ENCODE results near the gene NOL12.

Gene NOL12

DNA sequence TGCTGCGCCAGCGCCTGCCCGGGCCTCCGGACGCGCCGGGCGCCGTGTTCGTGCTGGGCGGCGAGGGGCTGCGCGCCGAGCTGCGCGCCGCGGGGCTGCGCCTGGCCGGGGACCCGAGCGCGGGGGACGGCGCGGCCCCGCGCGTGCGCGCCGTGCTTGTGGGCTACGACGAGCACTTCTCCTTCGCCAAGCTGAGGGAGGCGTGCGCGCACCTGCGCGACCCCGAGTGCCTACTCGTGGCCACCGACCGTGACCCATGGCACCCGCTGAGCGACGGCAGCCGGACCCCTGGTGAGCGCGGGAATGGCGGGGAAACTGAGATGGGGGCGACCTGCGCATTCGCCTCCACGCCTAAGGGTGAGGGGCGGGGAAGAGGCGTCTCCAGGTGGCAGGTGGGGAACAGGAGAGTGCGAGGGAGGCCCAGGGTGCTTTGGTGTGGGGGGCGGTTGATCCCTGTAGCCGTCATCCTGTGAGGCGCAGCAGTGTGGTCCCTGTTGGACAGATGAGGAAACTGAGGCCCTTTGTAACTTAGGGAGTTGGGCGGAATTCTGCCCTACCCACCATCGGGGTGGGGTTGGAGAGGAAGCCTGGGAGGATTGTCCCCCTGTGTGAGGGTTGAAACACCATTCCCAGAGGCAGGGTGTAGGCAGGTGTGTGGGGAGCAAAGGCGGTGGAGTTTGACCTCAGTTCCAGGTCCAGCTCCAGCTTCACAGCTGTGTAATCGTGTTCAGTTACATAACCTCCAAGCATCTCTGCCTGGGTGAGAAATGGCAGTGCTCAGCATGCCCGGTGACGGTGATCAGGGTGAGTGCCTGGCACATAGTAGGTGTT lies 26.9 kb upstream of the NOL12 start:
- DNase-seq (ENCODE audit: low read depth, low spot score), result no peak

DNA sequence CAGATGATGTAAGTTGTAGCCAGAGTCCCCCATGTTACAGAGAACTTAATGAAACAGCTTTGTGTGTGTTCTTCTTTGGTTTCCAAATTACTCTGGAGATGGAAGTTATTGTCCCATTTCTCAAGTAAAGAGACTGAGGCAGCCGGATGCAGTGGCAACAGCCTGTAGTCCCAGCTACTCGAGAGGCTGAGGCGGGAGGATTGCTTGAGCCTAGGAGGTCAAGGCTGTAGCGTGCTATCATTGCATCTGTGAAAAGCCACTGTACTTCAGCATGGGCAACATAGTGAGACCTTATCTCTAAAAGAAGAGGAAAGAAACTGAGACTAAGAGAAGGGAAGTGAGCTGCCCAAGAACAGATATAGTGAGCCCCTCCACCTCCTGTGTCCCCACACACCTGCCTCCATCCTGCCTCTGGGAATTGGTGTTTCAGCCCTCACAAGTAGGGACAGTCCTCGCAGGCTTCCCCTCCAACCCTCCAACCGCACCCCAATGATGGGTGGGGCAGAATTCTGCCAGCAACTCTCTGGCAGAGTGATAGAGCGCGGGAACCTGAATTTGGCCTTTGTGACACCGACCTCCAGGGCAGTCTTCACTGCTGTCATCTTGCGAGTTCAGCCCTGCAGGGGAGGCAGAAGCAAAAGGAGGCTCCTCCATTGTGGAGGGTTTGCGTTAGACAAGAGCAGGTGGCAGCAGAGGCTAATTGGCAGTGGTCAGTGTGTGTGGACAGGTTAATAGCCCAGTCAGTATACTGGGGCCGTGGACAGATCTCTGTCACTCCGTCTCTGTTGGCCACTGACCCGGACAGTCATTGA lies 26.0 kb upstream of the NOL12 start:
- no peak for DNase-seq (ENCODE audit: low read depth, low spot score)

DNA sequence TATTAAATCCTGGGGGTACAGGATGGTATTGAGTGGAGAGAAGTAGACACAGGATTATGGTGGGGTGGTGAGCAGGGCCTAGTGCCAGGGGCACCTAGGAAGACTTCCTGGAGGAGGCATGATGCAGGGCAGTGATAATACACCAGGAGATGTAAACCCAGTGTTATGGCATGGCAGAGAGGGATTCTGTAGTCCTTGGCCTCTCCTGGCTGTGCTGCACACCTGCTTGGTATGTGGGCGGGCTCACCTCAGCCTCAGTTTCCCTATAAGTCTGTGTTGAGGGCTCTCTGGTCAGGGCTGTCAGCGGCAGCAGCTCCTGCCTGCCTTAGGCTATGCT lies 25.5 kb upstream of the NOL12 start:
- DNase-seq (ENCODE audit: low read depth, low spot score), result no peak

DNA sequence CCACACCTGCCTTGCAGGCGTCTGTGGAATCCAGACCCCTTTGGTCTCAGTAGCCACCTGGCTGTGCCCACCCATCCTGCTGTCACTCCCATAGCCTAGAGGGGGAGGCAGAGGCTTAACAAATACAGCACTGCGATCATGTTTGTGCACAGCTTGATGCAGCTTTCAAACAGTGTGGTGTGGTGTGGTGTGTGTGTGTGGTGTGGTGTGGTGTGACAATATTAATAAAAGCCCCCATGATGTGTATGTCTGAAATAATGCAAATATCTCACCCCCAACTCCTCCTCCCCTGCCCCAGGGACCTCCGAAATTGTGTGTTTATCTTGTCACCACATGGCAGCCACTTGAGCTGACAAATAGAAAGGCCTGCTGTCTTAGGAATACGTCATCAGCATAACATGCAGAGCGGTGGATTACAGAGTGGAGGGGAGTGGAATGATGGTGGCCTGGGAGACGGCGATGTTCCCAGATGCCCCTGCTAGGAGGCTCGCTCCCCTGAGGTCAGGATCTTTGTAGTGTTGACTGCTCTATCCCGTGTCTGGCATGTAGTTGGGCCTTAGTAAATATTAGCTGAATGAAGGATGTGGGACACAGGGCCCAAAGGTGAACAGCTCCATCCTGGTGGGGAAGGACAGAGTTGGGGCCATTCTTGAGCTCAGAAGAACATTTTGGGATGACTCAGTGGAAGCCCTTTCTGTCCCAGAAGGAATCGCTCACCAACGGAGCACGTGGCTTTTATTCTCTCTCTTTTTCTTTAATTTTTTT lies 24.8 kb upstream of the NOL12 start:
- DNase-seq (ENCODE audit: low read depth, low spot score), result no peak

DNA sequence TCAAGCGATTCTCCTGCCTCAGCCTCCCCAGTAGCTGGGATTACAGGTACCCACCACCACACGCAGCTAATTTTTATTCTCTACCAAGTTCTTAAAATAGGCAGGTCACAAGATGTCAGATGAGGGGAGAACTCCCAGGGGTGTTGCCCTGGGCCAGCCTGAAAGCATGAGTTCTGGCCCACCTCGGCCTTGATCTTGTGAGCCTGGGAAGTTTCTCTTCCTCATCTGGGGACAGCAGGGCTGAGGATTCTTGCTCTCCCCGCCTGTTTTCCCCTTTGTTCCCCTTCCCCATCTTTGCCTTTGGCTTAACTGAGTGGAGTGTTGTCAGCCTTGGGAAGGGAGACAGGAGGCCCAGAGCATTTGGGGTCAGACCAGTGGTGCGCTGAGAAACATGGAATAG lies 24.1 kb upstream of the NOL12 start:
- DNase-seq (ENCODE audit: low read depth, low spot score), result no peak

DNA sequence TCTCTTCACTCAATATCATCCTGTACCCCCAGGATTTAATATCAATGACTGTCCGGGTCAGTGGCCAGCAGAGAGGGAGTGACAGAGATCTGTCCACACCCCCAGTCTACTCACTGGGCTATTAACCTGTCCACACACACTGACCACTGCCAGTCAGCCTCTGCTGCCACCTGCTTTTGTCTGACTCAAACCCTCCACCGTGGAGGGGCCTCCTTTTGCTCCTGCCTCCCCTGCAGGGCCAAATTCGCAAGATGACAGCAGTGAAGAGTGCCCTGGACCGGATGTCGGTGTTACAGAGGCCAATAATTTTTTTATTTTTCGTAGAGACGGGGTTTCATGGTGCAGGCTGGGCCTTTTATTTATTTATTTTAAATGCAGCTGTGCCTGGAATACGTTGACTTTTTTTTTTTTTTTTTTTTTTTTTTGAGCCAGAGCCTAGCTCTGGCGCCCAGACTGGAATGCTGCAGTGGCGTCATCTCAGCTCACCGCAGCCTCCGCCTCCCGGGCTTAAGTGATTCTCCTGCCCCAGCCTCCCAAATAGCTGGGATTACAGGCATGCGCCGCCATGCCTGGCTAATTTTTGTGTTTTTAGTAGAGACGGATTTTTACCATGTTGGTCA lies 22.5 kb upstream of the NOL12 start:
- DNase-seq (ENCODE audit: low read depth, low spot score), result no peak

DNA sequence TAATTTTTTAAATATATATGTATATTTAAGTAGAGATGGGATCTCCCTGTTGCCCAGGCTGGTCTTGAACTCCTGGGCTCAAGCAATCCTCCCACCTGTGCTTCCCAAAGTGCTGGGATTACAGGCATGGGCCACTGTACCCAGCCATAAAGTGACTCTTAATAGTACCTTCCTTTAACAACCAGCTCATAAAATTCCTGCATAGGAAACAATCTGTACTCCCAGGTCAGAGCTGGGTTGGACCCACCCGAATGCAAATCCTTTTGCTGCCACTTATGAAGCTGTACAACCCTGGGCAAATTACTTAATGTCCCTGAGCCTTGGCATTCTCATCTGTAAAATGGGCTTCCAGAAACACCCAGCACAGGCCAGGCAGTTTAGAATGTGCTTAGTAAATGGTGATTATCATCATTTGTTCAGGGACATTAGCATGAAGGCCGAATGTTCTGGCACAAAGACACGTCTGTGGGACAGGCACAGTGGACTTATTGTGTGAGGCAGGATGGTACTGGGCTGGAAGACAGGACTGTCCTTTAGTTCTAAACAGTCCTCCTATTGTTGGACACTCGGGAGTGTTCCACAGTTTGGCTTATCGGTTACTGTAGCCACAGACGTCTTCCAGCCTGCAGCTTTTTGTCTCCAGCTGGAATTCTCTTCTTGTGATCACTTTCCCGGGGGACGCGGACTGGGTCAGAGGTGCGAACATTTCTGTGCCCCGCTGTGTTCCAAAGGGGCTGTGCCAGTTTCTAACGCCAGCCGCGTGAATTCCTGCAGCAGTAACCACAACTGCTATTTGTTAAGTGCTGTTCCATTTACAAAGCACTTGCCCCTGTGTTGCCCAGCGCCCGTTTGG lies 21.7 kb upstream of the NOL12 start:
- DNase-seq (ENCODE audit: low read depth, low spot score), result no peak

DNA sequence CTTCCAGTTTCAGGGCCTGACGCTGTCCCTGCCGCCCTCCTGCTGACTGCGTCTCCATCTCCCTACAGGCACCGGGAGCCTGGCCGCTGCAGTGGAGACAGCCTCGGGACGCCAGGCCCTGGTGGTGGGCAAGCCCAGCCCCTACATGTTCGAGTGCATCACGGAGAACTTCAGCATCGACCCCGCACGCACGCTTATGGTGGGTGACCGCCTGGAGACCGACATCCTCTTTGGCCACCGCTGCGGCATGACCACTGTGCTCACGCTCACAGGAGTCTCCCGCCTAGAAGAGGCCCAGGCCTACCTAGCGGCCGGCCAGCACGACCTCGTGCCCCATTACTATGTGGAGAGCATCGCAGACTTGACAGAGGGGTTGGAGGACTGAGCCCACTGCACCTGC lies 20.7 kb upstream of the NOL12 start:
- no peak for DNase-seq (ENCODE audit: low read depth, low spot score)

DNA sequence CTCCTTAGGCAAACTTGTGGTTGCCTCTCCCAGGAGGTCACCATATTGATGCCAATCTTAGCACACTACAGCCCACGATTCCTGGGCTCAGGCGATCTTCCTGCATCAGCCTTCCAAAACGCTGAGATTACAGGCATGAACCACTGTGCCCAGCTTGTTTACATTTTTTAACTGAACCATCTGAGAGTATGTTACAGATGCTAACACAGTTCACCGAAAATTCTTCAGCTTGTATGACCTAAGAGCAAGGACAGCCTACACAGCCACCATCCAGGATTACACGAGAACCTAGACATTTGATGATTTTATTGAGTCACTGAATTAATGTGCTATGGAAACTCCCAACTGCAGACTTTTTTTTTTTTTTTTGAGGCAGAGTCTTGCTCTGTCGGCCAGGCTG lies 16.6 kb upstream of the NOL12 start:
- DNase-seq (ENCODE audit: low read depth, low spot score), result no peak

DNA sequence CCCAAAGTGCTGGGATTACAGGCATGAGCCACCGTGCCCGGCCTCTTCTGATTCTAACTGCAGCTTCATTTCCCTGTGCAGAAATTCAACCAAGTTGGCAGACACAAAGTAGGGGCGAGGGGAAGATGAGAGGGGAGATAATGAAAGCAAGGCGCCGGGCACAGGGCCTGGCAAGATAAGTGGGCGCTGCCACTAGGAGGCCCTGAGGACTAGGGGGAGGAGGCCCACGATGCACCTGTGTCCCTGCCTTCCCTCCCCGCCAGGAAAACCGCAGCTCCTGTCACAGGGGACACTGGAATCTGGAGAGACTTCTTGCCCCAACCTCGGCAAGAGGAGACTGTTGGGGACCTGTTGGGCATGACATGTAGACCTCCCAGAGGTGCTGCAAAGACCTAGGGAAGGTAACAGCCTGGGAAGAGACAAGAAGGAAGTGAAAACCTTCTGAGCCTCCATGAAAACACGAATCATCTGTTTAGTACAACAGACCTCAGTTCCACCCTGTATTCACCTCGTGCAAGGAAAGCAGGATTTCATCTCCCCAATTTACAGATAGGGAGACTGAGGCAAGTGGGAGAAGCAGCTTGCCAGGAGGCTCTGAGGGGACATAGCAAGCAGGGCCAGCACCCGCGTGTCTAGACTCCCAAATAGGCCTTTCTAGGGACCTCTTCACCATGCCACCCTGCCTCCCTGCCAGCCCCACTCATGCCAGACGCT lies 13.8 kb upstream of the NOL12 start:
- DNase-seq (ENCODE audit: low read depth, low spot score), result no peak

DNA sequence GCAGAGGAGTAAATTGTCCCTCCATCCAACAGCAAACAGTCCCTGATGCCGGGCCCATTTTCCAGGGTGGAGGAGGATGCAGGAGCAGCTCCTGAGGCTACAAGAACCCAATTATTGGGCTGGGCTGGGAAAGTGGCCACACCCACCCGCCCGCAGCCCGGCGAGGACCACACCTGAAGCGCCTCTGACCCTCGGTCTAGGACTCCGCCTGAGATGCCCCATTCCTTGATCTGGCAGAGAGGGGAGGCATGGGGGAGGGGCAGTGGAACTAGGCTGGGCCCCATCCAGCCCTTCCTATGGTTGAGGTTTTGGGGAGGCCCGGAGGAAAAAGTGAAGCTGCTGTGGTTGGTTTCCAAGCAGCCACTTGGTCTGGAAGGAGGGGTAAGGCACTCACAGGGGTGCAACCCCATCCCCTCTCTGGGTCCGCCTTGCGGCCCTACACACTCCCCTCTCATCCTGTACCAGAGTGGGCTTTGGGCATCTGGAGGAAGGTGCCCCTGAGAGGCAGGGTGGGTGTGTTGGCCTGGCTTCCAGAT lies 13.2 kb upstream of the NOL12 start:
- no peak for DNase-seq (ENCODE audit: low read depth, low spot score)

DNA sequence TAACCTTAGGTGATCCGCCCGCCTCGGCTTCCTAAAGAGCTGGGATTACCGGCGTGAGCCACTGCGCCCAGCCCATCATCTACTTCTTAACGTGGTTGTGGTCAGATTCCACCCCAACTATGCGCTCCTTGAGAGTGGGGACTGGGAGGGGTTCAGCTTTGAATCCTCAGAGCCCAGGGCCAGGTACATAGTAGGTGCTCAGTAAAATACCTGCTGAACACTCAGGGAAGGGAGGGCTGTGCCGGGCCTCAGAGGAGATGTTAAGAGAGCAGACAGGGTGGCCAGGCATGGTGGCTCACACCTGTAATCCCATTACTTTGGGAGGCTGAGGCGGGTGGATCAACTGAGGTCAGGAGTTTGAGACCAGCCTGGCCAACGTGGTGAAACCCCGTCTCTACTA lies 11.9 kb upstream of the NOL12 start:
- DNase-seq (ENCODE audit: low read depth, low spot score), result no peak

DNA sequence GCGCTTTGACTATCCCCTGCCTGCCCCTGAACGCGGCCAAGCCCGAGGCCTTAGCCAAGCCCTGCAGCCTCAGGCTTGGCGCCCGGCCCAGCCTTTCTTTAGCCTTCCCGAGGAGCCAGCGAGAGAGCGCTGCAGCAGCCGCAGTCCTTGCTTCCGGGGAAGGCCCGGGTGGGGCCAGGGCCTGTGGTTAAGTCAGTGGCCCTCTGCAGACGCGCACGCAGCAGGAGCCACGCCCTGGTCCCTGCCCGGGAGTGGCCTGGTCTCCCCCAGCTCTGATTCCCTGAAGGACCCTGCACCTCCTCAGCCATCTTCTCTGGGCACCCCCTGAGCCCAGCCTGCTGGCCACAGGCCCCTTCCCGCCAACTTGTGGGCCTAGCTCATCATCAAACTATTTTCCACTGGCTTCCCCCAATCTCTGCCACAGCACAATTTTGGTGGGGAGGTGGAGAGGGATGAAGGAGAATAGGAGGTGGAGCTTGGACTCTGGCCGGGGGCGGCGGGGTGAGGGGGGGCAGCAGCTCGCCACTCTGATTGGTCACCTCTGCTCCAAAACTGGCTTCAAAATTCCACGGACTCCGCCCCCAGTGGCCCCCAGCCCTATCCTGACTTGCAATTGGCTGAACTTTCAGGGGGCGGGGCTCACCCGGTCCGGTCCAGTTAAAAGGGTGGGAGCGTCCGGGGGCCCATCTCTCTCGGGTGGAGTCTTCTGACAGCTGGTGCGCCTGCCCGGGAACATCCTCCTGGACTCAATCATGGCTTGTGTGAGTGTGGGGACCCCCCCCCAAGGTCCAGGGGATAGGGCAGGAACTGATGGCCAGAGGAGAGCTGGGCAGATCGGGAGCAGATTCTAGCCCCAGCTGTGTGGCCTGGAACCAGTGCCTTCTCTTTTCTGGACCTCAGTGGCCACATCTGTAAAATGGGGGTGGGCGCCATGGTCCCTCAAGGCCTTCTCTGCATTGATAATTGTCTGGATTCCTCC lies 10.9 kb upstream of the NOL12 start, which contains the start of gene LGALS1:
TSS of gene LGALS1 (plus strand) at position 686 of the 979 bp plus-strand sequence. CDS start at position 753, 67 bp downstream.
- DNase-seq (ENCODE audit: low read depth, low spot score), result peak; percentile 91

DNA sequence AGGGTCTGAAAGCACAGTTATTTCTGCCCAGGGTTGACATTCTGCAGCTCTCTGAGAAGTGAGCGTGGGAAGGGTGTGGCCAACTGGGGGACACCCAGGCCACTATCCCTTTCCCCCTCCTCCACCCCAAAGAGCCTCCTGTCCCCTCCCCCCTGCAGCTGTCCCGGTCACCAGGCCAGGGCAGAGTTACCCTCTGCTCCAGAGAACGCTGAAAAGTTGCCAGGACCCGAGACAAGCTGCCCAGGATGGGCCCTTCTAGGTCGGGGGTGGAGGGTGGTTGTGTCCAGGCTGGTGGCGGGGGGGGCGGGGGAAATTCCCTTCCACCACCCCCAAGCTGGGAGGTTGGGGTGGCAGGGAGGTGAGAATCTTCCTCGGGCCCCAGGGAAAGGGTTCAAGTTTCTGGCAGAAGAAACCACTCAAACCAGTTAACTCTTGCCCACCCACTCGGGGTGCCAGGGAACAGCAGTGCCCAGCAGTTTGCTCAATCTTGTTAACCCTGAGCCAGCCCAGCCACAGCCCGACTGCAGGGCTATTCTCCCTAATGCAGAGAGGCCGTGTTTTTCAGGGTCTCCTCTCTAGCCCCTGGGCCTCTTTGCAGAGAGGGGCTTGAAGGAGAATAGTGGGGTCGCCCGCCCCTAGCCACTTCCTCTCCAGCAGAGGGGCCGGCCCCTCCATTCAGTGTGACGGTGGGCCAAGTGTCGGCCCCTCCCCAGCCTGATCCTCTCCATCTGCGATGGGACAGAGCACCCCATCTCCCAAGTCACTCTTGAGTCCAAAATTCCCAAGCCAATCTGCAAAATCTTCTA lies 10.0 kb upstream of the NOL12 start:
- DNase-seq (ENCODE audit: low read depth, low spot score), result no peak

DNA sequence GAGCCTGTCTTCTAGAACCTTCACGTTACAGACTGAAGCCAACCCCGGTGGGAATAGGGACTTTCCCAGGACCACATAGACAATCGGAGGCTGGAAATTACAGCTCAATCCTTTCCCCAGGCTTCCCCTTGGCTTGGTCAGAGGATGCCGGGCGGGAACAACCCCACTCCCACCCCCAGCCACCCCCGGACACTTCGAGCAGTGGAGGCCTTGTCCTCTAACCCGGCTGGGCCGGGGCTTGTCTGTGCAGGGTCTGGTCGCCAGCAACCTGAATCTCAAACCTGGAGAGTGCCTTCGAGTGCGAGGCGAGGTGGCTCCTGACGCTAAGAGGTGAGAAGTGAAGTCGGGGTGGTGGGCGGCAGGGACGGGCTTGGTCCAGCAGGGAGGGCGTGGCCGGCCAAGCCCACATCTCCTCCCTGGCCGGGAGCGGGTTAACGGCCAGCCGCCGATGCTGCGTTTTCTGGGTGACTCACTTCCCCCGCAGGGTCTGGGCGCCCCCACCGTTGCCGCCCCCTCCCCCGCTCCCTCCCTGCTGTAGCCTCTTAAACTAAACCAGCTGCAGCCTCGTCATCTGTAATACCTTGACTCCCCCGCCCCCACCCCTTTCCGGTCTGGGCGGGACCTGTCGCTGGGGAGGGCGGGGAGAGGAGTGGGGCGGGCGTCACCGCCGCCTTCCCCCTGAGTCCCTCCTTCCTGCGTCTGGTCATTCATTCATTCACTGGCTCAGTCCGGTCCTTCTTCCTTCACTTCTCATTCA lies 9.2 kb upstream of the NOL12 start:
- peak; percentile 92 for DNase-seq (ENCODE audit: low read depth, low spot score)

DNA sequence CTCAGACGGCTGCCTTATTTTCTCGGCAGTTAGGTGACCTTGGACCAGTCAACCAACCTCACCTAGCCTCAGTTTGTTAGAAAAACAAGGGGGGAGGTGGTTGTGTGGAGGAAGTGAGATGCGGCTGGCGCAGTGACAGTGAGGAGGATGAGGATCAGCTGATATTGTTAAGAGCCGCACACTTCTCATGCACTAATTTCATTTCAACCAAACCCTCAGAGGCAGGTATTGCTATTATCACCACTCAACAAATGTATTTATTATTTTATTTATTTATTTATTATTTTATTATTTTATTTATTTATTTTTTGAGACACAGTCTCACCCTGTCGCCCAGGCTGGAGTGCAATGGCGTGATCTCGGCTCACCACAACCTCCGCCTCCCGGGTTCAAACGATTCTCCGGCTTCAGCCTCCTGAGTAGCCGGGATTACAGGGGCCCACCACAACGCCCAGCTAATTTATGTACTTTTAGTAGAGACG lies 8.6 kb upstream of the NOL12 start:
- DNase-seq (ENCODE audit: low read depth, low spot score), result no peak

DNA sequence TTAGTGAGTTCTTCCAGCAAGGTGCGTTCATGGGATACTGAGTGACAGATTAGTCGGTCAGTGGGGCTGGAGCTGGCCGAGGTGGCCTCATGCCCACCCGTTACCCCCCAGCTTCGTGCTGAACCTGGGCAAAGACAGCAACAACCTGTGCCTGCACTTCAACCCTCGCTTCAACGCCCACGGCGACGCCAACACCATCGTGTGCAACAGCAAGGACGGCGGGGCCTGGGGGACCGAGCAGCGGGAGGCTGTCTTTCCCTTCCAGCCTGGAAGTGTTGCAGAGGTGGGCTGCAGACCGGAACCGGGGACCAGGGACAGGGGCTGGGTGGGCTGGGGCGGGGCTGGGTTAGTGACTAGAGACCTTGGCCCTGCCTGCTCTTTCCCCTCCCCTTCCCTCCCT lies 7.8 kb upstream of the NOL12 start:
- DNase-seq (ENCODE audit: low read depth, low spot score), result no peak
